ENCODE results near the gene MEGF11.
"Not testable (repeated sequence)": the region's sequence is repeated elsewhere in the genome, so short reads cannot be mapped to it uniquely, and the experiment has no call there.

The MEGF11 gene

DNA sequence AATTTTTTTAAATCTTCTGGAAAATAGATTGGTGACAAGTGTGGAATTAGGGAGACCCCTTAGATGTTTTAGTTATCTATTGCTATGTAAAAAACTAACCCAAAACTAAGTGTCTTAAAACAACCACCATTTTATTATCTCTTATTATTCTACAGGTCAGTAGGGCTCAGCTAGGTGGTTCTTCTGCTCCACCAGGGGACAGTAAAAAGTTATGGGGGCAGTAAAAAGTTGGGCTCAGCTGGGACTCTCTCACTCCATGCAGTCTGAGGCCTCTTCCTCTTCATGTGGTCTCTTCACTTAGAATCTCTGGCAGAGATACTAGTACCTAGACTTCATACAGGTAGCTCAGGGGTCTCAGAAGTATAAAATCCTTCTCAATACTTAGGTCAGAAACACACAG, 21.8 kb upstream of the MEGF11 start:
- DNase-seq (ENCODE audit: low read depth in 2 of 2): no peak

DNA sequence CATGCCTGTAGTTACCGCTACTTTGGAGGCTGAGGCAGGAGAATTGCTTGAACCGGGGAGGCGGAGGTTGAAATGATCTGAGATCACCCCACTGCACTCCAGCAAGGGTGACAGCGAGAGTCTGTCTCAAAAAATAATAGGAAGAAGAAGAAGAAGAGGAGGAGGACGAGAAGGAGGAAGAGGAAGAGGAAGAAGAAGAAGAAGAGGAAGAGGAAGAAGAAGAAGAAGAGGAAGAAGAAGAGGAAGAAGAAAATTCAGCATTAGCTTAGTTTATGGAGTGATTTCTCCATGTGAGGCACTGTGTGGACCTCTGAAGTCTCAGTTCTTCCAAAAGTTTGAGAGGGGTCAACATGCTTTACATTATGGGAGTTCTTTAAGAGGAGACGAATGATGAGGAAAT, 17.4 kb upstream of the MEGF11 start:
- DNase-seq (ENCODE audit: low read depth in 2 of 2): no peak

DNA sequence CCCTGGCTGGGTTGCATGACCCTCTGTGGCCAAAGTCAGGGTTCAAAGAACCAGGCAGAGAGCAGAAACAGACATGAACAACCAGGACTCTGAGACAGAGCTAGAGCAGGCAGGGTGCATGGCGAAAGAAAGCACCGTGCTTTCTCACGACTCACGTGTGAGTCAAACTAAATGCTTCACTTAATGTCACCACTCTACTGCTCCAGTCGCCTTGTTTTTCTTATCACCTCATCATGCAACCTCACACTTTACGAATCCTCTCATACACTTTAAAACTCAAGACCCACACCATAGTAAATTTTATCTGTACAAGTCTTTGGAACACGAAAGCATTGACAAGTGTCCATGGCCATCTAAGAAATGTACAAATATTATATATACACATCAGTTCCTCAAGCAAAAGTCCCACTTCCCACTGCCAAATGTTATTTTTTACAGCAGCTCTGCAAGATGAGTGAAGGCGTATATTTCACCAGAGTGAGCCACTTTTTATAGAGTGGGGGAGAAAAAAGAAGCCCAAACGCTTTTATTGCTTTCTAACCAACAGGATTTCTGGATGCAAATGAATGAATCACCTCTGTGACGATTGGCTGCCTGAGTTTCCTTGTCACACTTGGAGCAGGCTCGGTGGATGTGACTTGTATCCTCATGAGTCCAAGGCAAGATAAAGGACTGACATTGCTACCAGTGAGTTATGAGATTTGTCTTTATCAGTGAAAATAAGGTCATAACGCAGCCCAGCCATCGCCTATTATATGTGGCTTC, 16.0 kb upstream of the MEGF11 start:
- no peak for DNase-seq (ENCODE audit: low read depth in 2 of 2)

DNA sequence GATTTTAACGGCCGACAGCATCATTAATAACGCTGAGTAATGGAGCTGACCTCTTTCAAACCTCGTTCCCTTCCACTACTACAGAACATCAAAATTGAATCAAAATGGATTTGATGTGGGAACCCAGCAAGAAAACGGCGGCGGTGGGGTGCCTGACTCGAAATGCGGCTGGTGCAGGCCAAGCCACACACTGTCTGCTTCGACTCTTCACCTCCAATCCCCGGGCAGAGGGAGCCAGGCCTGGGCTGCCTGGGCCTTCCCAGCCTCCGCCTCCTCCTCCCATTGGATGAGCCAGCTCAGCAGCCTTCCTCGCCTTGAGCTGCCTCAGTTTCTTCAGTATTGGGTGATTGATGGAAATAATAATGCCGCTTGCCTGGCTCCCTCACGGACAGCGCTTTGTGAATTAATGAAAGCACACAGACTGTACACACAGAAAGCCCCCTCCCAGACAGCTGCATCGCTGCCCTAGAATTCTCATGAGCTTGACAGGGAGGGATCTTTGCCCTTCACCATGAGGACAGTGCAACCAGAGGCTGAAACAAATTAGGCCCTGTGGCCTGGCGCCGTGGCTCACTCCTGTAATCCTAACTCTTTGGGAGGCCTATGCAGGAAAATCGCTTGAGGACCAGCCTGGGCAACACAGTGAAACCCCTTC, 11.4 kb upstream of the MEGF11 start:
- DNase-seq (ENCODE audit: low read depth in 2 of 2): no peak

DNA sequence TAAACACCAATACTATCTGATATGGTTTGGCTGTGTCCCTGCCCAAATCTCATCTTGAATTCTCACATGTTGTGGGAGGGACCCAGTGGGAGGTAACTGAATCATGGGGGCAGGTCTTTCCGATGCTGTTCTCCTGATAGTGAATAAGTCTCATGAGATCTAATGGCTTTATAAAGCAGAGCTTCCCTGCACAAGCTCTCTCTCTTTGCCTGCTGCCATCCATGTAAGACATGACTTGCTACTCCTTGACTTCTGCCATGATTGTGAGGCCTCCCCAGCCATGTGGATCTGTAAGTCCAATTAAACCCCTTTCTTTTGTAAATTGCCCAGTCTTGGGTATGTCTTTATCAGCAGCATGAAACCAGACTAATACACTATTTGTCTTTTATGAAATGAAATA, 9.3 kb upstream of the MEGF11 start:
- DNase-seq (ENCODE audit: low read depth in 2 of 2): not testable (repeated sequence)

DNA sequence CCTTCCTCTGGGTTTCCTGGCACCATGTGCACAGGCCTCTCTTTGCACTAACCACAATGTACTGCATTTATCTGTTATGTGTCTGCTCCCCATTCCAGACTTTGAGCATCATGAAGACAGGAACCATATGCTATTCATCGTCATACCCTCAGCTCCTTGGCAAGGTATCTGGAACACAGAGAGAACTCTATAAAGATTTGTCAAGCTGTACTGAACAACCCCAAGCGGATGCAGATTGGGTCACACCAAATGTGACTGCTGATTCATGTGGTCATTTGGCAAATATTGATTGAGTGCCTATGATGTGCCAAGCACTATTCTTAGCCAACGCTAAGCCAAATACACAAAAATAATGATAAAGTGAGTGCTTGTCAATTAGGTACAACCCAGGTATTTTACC, 7.5 kb upstream of the MEGF11 start:
- no peak for DNase-seq (ENCODE audit: low read depth in 2 of 2)

DNA sequence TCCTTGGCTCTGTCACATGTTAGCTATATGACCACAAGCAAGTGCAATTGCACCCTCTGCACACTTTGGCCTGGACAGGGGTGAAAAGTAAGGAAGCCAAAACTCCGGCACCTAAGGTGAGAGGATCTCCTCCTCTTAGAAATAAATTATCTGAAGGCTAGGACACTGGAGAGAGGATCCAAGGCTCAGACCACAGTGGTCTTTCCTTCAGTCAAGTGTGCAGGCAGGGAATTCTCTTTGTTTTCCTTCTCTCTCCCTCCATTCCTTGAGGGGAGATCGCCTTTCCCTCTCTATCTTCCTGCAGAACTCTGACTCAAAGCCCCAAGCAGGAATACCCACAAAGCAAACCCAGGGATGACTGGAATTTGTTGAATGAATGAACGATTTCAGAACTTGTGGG, 3.1 kb upstream of the MEGF11 start:
- DNase-seq (ENCODE audit: low read depth in 2 of 2): no peak

DNA sequence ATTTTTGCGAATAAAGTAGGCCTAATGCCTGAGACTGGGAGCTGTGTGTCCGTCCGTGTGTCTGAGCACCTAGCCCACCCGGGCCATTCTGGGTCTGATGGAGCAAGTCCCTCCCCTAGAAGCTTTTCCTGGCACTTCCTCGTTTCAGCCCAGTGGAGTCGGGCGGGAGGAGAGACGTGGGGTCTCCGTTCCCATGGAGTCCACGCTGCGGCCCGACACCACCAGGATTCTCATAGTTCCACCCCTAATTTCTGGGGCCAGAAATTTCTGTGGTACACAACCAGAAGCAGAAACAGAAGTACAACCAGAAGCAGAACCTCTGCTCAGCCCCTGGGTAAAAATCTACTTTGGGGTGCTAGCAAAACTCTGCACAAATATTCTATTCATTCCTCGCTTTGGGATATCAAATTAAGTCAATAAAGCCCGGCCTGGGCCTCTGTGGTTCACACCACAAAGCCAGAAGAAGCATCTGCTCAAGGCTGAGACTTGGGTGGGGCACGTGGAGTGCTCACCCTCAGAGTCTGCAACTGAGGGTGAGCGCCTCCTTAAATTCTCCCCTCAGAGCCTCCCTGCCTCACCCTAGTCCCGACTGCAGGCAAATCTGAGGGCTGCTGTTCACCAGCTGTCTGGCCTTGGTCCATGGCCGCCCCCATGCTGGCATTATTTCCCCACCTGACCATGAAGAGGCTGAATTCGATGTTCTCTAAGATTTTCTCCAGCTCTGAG, 1.6 kb upstream of the MEGF11 start:
- DNase-seq (ENCODE audit: low read depth in 2 of 2): no peak

DNA sequence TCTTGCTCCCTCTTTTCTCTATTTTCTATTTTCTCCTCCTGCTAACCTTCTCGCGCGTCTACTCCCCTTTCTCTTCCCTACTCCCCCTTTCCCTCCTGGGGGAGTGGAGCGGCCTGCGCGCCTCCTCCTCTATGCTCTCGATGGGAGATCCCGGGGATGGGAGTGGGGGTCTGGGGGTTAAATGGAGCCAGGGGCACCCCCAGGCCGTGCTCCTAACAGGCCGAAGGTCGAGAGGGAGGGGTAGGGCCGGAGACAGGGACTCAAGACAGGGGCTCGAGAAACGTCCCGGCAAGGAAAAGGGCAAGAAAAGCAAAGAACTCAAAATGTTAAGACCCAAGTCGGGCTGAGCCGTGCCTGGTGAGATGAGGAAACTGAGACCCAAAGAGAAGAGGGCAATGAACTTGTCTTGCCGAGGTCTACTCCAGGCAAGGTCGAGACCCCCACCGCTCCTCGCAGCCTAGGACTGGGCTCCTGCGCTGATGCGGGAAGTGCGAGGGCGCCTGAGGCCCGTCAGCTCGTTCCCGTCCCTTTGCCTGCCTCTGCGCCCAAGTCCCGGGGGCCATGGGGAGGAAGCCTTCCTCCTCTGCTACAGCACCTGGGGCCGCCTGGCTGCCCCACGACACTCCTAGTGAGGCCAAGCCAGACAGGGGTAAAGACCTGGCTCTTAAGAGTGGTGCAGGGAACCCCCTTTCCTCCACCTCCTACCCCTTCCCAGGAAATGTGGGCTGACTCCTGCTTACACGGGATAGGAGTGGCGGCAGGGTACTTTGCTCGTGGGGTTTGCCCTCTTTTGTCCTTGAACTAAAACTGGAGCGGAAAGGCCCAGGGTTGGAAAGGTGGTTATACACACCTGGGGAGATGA, 770 bp upstream of the MEGF11 start:
- DNase-seq (ENCODE audit: low read depth in 2 of 2): no peak

DNA sequence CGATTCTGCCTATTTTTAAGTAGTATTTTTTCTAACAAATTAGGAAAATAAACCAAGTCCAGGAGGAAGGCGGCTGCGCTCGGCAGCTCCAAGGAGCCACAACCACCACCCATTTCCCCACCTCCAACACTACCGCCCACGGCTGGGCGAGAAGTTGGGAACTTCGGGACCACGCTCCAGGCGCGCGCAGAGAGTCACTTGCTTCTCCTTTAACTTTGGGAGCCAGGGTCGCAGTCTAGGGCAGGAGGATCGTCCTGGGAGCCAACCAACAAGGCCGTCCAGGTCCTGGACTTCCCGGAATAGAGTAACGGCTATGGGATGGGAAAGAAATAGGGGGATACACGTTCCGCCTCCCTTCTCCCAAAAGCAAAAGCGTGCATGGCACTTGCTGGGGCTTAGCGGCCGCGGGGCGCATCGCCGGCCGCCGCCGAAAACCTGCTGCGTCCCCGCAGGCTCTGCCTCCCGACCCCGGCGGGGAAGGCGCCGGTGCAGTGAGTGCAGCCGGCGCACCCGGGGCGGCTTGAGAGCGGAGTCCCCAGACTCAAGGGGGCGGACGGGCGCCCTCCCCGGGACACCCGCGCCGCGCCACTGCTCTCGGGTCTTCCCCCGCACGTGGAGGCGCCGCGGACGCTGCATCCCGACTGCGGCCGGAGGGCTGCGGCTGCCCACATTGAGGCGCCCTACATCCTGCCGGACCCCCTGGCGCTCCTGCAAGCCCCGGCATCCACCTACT, 699 bp downstream of the MEGF11 start:
- peak in 1 of 2 donors; percentile 12 for DNase-seq (ENCODE audit: low read depth in 2 of 2)

DNA sequence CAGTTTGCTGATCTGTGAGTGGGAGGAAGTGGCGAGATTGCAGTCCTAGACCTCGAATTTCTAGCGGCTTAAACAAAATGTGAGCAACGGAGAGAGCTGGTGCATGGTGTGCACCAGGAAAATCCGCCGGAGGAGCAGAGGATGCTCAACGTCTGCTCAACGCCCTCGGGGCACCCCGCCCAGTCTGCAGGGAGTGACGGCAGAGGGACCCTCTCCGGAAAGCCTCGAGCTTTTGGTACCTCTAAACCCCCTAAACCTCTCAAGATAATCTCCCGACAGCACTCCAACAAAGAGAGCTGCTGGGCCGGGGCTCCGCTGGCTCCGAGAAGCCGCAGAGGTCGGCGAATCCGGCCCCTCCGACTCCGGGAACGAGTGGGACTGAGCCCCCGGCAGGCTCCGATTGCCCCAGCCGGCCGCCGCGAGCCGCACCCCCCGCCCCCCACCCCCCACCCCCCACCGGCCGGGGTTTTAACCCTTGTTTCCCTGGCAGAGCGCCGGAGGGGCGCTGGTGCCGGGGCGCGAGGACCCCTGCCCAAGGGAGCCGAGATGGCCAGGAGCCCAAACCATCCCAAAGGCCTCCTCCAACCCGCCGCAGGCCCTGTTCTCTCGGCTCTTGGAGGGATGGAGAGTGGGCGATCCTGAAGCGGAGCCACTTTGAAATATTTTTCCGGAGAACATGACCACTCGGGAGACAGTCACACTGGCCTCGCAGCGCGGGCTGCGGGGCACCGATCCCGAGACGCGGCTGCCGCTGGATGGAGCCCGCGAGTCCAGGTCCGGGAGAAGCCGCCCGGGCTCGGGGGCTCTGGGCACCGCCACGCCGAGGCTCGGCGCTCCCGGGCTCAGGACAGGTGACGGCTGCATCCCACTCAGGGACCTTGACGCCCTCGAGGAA, 1.5 kb downstream of the MEGF11 start:
- DNase-seq (ENCODE audit: low read depth in 2 of 2): peak in 1 of 2 donors; percentile 15

DNA sequence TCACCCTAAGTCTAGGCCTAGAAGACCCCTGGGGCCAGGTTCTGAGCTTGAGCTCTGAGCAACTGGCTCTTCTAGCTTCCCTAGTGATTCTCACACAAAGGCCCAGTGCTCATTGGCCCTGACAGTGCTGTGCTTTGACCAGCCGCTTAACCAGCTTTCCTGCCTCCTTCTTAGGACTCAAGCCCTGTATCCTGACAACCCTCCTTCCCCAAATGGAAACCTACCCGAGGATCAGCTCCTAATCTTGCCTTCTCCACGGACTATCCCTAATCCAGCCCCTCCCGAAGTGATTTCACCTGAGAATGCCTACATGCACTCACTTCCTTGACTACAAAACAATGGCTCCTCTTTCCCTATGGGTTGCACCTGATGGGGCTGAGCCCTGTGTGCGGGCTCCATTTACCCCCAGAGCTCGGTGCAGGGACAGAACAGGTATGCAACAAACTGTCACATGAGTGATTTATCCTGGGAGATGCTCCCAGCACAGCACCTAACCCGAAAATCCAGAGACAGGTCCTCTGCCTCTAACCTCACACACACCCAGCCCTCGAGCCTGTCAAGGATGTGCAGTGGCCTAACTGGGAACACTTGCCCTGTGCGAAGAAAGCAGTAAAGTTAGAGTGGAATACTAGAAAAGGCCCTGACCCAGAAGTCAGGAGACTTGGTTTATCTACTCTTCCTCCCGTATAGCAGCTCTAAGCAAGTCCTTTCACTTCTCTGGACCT, 2.3 kb downstream of the MEGF11 start:
- no peak for DNase-seq (ENCODE audit: low read depth in 2 of 2)

DNA sequence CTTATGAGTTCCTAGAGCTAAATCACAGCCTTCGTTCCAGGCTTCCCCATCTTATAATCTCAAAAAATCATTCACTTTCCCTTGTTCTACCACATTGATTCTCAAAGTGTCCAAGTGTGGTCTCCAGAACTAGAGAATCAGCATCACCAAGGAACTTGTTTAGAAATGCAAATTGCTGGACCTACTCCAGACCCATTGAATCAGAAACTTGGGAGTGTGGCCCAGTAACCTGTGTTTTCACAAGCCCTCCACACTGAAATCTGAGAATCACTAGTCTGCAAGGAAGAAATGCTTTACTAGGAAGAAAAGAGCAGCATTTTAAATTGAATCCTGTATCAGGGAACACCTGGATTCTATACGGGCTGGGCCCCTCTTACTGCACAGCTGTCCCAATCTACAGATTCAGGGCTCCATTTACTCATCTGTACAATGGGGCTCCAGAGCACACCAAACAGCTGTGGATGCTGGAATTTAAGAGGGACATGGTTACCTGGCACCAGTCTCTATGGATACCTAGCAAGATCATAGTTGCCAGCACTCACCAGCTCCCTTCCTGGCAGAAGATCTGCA, 3.9 kb downstream of the MEGF11 start:
- DNase-seq (ENCODE audit: low read depth in 2 of 2): no peak

DNA sequence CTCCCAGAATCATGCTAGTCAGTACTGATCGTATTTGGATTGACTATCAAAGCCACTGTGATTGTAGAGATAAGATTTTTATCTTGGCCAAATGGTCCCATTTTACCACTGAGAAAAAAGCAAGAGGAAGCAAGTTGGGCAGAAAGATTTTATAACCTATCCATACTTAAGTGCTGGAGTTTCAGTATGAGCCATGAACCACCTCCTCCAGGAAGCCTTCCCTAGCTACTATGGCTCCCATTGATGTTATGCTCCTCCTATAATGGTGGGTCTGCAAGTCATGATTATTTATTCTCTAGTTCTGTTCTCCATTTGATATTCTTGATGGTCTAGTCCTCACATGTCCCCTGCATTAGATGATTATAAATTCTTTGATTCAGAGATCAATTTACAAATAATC, 6.6 kb downstream of the MEGF11 start:
- no peak for DNase-seq (ENCODE audit: low read depth in 2 of 2)

DNA sequence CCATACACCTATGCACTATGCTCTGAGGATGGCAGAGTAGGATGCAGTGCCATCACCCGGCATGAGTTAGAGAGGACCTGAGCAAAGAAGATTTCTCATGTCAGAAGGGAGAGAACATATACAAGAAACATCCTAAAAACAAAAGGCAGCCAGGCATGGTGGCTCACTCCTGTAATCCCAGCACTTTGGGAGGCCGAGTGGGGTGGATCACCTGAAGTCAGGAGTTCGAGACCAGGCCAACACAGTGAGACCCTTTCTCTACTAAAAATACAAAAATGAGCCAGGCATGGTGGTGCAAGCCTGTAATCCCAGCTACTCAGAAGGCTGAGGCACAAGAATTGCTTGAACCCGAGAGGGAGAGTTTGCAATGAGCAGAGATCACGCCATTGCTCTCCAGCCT, 7.7 kb downstream of the MEGF11 start:
- not testable (repeated sequence) for DNase-seq (ENCODE audit: low read depth in 2 of 2)

DNA sequence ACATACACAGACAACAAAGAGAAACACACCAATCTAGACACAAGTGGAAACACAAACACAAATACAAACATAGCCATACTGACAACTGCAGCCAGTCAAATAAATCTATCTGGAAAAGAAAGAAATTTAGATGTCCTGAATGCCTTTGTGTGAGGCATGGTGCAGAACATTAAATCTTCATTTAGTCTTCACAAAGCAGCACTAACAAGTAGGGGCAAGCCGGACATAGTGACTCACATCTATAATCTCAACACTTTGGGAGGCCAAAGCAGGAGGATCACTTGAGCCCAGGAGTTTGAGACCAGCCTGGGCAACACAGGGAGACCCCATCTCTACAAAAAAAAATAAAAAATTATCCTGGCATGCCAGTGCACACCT, 11.7 kb downstream of the MEGF11 start:
- DNase-seq (ENCODE audit: low read depth in 2 of 2): no peak

DNA sequence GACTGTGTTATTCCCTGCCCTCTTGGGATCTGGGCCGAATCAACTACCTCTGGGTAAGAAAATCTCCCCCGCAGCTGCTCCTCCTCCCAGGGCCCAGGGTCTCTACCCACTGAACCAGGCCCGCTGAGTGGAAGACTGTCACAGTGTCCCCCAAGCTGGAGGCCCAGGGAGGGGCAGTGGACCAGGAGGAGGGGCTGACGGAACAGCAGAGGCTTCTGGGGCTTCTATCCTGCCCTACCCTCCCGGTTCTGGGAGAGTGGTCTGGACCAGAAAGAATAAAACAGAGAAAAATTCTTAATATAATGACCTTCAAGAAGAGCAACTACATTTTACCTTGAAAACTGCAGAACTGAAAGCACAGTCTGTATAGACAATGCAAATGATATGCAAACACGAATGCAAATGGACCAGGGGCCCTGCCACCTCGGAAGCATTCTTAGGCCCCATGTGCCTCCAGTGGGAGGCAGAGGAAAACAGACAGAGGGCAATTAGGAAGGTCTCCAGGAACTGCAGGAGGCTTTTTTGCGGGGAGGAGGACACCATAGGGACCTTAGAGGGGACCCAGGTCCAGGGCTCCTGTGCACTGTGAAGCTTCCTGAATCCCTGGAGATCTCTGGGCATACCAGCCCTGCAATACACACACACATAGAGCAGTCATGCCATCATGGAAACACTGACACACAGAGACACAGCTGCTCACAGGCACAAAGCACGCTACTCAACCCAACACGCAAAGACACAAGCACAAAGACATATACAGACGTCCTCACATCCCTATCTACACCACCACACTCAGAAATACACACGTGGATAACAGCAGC, 12.3 kb downstream of the MEGF11 start:
- DNase-seq (ENCODE audit: low read depth in 2 of 2): no peak

DNA sequence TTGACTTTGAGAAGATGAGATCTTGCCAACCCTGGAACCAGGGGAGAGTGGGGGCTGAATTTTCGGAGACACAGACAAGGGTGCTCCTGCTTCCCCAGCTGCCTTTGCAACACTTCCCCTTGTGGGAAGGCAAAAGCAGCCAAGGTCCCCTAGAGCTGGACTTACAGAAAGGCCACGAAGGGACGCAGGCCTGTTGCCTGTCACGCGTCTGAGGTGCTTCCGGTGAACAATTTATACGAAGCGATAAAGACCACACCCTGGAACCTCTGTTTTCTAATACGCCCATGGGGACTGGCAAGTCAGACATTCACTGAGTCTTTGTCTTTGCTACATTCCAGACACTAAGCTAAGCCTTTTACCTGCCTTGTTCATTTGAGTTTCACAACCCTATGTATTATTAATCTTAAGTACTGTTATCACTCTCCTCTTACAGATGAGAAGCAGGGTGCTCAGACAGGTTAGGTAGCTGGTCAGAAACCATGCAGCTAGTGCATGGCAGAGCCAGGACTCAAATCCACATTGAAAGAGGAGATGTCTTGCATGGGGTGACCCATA, 13.2 kb downstream of the MEGF11 start:
- DNase-seq (ENCODE audit: low read depth in 2 of 2): no peak
